ENCODE data around the gene LHFPL4. TPM values are rescaled to one million over a fixed set of nuclear protein-coding genes. Genes with fewer than 3 reads are reported as not detected.

LHFPL4 gene
- total RNA-seq = not detected in 2 replicates

DNA sequence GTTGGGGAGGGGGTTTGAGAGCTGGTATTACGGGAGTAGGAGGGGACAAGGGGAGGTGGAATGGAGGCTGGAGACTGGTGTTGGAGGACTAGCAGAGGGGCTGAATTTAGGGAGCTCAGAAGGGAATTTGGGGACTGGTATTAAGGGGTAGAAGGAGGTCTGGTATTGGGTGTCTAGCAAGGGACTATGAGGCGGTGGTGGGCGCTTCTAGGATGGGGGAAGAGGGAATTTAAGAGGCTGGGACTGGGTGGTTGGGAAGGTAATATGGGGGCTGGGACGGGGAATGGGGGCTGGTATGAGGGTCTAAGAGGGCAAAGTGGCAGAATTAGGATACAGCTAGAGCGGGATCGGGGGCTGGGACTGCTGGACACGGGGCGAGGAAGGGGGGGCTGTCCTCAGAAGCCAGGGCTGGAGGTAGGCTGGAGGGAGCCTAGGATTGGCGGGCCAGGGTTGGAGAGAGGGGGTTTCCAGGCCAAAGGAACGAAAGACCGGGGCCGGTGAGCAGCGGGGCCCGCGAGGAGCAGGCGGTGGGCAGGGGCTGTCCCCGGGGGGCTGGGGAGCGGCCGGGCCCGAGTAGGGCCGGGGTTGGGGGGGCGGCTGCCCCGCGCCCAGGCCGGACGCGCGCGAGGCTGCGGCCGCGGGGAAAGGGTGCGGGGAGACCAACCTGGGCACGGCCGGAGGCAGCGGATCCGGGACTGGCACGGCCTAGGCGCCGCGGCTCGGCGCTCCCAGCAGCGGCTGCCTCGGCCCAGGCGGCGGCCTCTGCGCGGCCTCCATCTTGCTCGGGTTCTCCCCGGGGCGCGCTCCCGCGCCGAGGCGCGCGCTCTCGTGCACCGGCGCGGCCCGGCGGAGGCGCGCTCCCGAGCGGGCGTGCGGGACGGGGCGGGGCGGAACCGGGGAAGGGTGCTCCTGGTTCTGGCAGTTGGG lies at the start of gene LHFPL4:
TSS of gene LHFPL4 (minus strand) at position 802 of the 927 bp plus-strand sequence. CDS start 1,143 bp downstream, outside the sequence.

Other genes starting within 250 kb of the LHFPL4 start
- gene THUMPD3, start 190.8 kb downstream of the LHFPL4 start, total RNA-seq = 48.9 and 50.1 TPM in 2 replicates
- gene SETD5, start 156.2 kb downstream of the LHFPL4 start, total RNA-seq = 30.6 and 44.1 TPM in 2 replicates
- 23.0 and 38.1 TPM in 2 replicates for gene MTMR14, start 95.7 kb upstream of the LHFPL4 start, total RNA-seq
- gene CPNE9, start 150.0 kb upstream of the LHFPL4 start, total RNA-seq = not detected in 2 replicates
- 10.7 and 14.5 TPM in 2 replicates for gene BRPF1, start 177.9 kb upstream of the LHFPL4 start, total RNA-seq
- gene OGG1, start 196.1 kb upstream of the LHFPL4 start, total RNA-seq = 13.5 and 21.1 TPM in 2 replicates
- 8.3 and 15.9 TPM in 2 replicates for gene CAMK1, start 216.1 kb upstream of the LHFPL4 start, total RNA-seq
- 50.9 and 57.6 TPM in 2 replicates for gene TADA3, start 238.7 kb upstream of the LHFPL4 start, total RNA-seq
- gene ARPC4, start 239.3 kb upstream of the LHFPL4 start, total RNA-seq = 134 and 339 TPM in 2 replicates

Data from tracheal epithelial cell (primary cell).